Panc1 (cell line): ENCODE measurements around the gene TAS2R7. TPM values are rescaled to one million over a fixed set of nuclear protein-coding genes. Genes with fewer than 3 reads are reported as not detected.

Experiments
- ATAC-seq: fragments of 200-7000 bp; cut with Tn5 transposase; 2 replicates; pipeline ENCODE4 v1.9.1; 2020; ENCODE audit warnings: mild to moderate bottlenecking, moderate library complexity
- BruUV-seq: library from RNA; stranded (reverse); fragments of 400-500 nt; replicated peaks from 2 replicates; lab custom pipeline; 2021; lab: Mats Ljungman, UMichigan
- CTCF ChIA-PET: fragments of 300-600 bp; sonication (Branson Sonifier 250); formaldehyde crosslinking; loops from one replicate; lab custom pipeline; 2022; ENCODE audit warnings: antibody characterized with exemption; lab: Charles Lee
- POLR2A ChIA-PET: fragments of 300-600 bp; sonication (Branson Sonifier 250); formaldehyde crosslinking; loops from one replicate; lab custom pipeline; 2022; ENCODE audit warnings: antibody characterized with exemption; lab: Charles Lee
- DNase-seq: peaks from one replicate; pipeline ENCODE4 v3.0.0-alpha.2; 2010; ENCODE audit warnings: low read depth, low spot score
- H3K27ac ChIP-seq: 2 replicates; pipeline ENCODE4 v1.5.1; 2011; ENCODE audit warnings: mild to moderate bottlenecking, low read length, inconsistent platforms
- H3K27me3 ChIP-seq: fragments of 200-500 bp; sonication (Bioruptor generic); 2 replicates; pipeline ENCODE4 v1.6.0; 2014; ENCODE audit warnings: low read length, inconsistent platforms; ENCODE audit not compliant: control insufficient read depth, insufficient read depth
- H3K36me3 ChIP-seq: fragments of 200-500 bp; sonication (Bioruptor generic); 2 replicates; pipeline ENCODE4 v1.5.1; 2014; ENCODE audit warnings: inconsistent platforms, mild to moderate bottlenecking, low read length, moderate library complexity; ENCODE audit not compliant: control insufficient read depth, insufficient read depth
- H3K4me1 ChIP-seq: 2 replicates; pipeline ENCODE4 v1.5.1; 2011; ENCODE audit warnings: inconsistent platforms, mild to moderate bottlenecking, low read length, moderate library complexity; ENCODE audit not compliant: control insufficient read depth, insufficient read depth
- H3K4me3 ChIP-seq, 2 experiments: 2 replicates each; pipeline ENCODE4 v1.5.1; 2011 to 2012; ENCODE audit warnings: low read depth in 2 of 2, low read length in 2 of 2, mild to moderate bottlenecking in 2 of 2, inconsistent platforms in 1 of 2, moderate library complexity in 1 of 2
- H3K9me3 ChIP-seq: fragments of 200-500 bp; sonication (Bioruptor generic); 2 replicates; pipeline ENCODE4 v1.5.1; 2014; ENCODE audit warnings: low read depth, mild to moderate bottlenecking, inconsistent platforms, low read length, moderate library complexity; ENCODE audit not compliant: control insufficient read depth, insufficient read depth
- POLR2AphosphoS5 ChIP-seq: IDR thresholded peaks from 2 replicates; pipeline ENCODE4 v1.6.1; 2012; ENCODE audit warnings: mild to moderate bottlenecking, low read depth, low read length, moderate library complexity
- SIN3A ChIP-seq: IDR thresholded peaks from 2 replicates; pipeline ENCODE4 v1.6.1; 2012; ENCODE audit warnings: low read depth, mild to moderate bottlenecking, low read length, moderate library complexity, borderline replicate concordance; ENCODE audit not compliant: insufficient read depth
- TCF7L2 ChIP-seq: IDR thresholded peaks from 2 replicates; pipeline ENCODE4 v1.6.1; 2011; ENCODE audit warnings: mild to moderate bottlenecking, low read depth, low read length, inconsistent platforms
- in situ Hi-C: cut with HindIII; loops from 2 replicates; pipeline ENCODE4 v1.10.0; 2016; ENCODE audit warnings: low sequenced_read_pairs, low pct_unique_long_range_greater_than_20kb
- intact Hi-C: fragments of 100-400 bp; cut with micrococcal nuclease; formaldehyde crosslinking; loops from one replicate; pipeline ENCODE4 v1.10.0; 2022; ENCODE audit not compliant: unreplicated experiment
- total RNA-seq: library from RNA; stranded (reverse); gene quantifications from one replicate; pipeline ENCODE4 v1.2.1, GENCODE V29; 2021; ENCODE audit not compliant: unreplicated experiment
- TF ChIP-seq, protein P1 (sequence below), 2 experiments: IDR thresholded peaks; 2 replicates each; pipeline ENCODE4 v1.6.1; 2011 to 2012; ENCODE audit warnings: low read depth in 2 of 2, control low read depth in 1 of 2, low read length in 1 of 2, mild to moderate bottlenecking in 1 of 2, moderate library complexity in 1 of 2; ENCODE audit not compliant: insufficient read depth in 1 of 2
- TF ChIP-seq, protein P2 (sequence below): fragments of 450-650 bp; IDR thresholded peaks from 2 replicates; pipeline ENCODE4 v1.5.1; 2017; ENCODE audit warnings: mild to moderate bottlenecking

The TAS2R7 gene
- total RNA-seq, 1 experiment from 2014 or later: not detected

DNA sequence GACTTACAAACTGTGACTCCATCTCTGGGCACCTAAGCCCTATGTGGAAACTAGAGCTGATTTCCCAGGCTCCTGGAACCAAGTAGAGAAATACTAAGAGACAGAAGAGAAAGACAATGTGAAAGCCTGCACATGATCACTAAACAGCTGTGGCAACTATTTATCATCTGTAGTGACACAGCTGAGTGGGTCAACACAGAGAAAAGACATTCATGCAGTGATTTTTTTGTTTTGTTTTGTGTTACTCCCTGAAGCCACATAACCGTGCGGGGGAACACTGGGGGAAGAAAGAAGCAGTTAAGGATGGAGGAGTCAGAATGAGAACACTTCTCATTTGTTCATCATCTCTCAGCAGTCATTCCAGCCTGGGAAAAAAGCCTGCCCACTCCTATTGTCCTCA is 45.3 kb upstream of the TAS2R7 start:
- Histone ChIP-seq H3K9me3 (no peaks in the 10 kb centered on the region), H3K27me3 (no peaks in the 10 kb centered on the region), H3K36me3 (no peaks in the 10 kb centered on the region), H3K4me3 (no peak overlapping the region), H3K4me1 (no peaks in the 10 kb centered on the region), H3K27ac (no peak overlapping the region)
- in situ Hi-C loops: no loop called here
- ATAC-seq (no peak), DNase-seq (no peak)
- TF ChIP-seq, protein P1, sequence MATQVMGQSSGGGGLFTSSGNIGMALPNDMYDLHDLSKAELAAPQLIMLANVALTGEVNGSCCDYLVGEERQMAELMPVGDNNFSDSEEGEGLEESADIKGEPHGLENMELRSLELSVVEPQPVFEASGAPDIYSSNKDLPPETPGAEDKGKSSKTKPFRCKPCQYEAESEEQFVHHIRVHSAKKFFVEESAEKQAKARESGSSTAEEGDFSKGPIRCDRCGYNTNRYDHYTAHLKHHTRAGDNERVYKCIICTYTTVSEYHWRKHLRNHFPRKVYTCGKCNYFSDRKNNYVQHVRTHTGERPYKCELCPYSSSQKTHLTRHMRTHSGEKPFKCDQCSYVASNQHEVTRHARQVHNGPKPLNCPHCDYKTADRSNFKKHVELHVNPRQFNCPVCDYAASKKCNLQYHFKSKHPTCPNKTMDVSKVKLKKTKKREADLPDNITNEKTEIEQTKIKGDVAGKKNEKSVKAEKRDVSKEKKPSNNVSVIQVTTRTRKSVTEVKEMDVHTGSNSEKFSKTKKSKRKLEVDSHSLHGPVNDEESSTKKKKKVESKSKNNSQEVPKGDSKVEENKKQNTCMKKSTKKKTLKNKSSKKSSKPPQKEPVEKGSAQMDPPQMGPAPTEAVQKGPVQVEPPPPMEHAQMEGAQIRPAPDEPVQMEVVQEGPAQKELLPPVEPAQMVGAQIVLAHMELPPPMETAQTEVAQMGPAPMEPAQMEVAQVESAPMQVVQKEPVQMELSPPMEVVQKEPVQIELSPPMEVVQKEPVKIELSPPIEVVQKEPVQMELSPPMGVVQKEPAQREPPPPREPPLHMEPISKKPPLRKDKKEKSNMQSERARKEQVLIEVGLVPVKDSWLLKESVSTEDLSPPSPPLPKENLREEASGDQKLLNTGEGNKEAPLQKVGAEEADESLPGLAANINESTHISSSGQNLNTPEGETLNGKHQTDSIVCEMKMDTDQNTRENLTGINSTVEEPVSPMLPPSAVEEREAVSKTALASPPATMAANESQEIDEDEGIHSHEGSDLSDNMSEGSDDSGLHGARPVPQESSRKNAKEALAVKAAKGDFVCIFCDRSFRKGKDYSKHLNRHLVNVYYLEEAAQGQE (IDR thresholded peaks at IDR 0.05; ENCODE audit: insufficient read depth in 1 of 2, low read depth in 2 of 2, low read length in 1 of 2): no peak
- no peak for TF ChIP-seq SIN3A
- TF ChIP-seq, protein P2, sequence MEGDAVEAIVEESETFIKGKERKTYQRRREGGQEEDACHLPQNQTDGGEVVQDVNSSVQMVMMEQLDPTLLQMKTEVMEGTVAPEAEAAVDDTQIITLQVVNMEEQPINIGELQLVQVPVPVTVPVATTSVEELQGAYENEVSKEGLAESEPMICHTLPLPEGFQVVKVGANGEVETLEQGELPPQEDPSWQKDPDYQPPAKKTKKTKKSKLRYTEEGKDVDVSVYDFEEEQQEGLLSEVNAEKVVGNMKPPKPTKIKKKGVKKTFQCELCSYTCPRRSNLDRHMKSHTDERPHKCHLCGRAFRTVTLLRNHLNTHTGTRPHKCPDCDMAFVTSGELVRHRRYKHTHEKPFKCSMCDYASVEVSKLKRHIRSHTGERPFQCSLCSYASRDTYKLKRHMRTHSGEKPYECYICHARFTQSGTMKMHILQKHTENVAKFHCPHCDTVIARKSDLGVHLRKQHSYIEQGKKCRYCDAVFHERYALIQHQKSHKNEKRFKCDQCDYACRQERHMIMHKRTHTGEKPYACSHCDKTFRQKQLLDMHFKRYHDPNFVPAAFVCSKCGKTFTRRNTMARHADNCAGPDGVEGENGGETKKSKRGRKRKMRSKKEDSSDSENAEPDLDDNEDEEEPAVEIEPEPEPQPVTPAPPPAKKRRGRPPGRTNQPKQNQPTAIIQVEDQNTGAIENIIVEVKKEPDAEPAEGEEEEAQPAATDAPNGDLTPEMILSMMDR: no peak
- TF ChIP-seq TCF7L2: no peak
- no peak for TF ChIP-seq POLR2AphosphoS5
- POLR2A ChIA-PET: no interaction called here
- CTCF ChIA-PET: no interaction called here
- intact Hi-C loops: no loop called here
- no TSS peak for BruUV-seq

DNA sequence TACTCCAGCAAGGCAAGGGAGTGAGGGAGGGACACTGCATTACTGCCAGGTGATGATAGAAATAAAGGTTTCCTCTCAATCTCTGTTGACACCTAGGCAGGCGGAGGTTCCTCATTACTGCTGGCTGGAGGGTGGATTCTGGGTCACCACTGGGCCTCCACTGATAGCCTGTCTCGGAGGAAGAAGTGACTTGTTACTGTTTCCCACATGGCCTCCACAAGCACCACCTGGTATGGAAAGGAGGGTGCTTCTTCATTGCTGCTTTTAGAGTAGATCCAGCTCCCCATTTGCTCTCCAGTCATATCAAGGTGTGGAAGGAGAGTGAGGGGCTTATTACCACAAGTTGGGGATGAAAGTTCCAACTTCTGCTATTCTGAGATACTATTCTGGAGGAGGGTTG is 40.4 kb upstream of the TAS2R7 start:
- DNase-seq: no peak
- TF ChIP-seq POLR2AphosphoS5 (no peak), TCF7L2 (no peak), SIN3A (no peak)
- TF ChIP-seq, protein P2: no peak
- TF ChIP-seq, protein P1 (IDR thresholded peaks at IDR 0.05; ENCODE audit: insufficient read depth in 1 of 2, low read depth in 2 of 2, low read length in 1 of 2): no peak
- Histone ChIP-seq H3K4me3 (no peak overlapping the region), H3K4me1 (no peaks in the 10 kb centered on the region), H3K27ac (no peak overlapping the region), H3K27me3 (no peaks in the 10 kb centered on the region), H3K36me3 (no peaks in the 10 kb centered on the region), H3K9me3 (no peaks in the 10 kb centered on the region)
- in situ Hi-C loops: no loop called here
- no peak for ATAC-seq
- ChIA-PET POLR2A (no interaction called here), CTCF (no interaction called here)
- intact Hi-C loops: no loop called here
- BruUV-seq: no TSS peak
